NK-92 (cell line): ENCODE results near the gene GLT8D2.

Source experiments
- DNase-seq: peaks from one replicate; lab custom pipeline; 2025; ENCODE audit not compliant: unreplicated experiment; lab: John Stamatoyannopoulos, UW

The GLT8D2 gene

DNA sequence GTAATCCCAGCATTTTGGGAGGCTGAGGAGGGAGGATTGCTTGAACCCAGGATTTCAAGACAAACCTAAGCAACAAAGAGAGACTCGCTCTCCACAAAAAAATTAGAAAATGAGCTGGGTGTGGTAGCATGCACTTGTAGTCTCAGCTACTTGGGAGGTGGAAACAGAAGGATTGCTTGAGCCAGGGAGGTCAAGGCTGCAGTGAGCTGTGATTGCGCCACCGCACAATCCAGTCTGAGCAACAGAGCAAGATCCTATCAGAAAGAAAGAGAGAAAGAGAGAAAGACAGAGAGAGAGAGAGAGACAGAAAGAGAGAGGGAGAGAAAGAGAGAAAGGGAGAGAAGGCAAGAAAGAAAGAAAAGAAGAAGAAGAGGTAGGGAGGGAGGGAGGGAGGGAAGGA, 47.3 kb downstream of the GLT8D2 start:
- no peak for DNase-seq

DNA sequence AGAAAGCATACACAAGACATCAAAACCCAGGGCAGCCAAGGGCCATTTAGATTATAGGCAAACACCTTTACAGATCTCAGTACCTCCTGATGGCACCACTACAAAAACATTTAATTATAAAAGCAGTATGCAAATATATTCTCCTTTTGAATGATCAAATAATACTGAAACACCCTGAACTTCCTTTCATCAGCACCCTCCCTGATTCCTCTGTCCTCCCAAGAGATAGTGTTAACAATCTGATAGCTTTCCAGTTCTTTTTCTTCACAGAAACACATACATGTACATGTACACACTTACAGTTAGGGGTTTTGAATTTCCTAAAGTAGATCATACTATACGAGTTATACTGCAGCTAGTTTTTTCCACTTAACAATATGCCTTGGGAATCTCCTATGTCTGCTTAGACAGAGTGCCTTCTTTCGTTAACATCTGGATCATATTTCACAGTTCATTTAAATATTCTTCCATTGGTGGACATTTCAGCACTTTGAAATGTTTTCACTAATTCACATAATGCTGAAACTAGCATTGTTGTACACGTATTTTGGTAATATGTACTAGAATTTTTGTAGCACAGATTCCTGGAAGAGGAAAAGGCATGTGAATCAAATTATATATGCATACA, 49.1 kb downstream of the GLT8D2 start:
- no peak for DNase-seq

DNA sequence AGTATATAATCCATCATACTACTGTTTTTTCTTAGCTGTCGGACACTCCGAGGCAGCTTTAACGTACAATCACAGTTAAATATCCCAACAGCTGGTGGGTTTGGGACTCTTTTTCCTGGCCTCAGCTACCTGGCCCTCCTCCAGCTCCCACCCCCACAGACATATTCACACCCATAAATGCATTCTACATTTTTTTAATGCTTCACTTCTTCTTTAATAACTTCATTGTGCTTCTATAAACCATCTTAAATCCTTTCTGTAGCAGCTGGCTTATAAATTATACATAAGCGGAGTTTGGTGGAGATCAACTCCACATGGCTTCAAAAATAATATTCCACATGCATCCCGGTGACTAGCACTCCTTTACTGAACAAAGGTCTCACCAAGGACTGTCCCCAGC, 51.0 kb downstream of the GLT8D2 start:
- no peak for DNase-seq

GRCh38 chr12:103997286-103997900, 52.6 kb downstream of the GLT8D2 start:
- DNase-seq: no peak

- DNase-seq: no peak
Measured at GRCh38 chr12:103996595-103996994, 53.4 kb downstream of the GLT8D2 start.

DNA sequence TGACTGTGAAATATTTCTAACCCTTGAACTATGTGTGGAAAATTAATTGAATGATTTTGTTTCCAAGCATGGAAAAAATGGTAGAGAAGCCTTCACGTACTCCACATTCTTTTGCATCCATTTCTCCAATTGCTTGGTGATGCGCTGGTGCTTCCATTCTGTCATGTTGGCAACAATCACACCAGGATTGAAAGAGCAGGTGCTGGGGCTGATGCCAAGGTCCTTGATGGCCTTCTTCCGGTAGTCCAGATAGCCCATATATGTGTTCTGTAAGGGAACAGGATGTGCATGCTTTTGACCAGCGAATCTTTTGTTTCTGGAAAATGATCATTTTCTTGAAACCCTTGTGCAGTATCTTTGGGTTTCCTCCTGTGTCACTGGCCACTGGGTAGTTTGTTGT, 55.8 kb downstream of the GLT8D2 start:
- DNase-seq: no peak

GRCh38 chr12:103986829-103987228, 63.2 kb downstream of the GLT8D2 start:
- DNase-seq: no peak

GRCh38 chr12:103978384-103978982, 71.5 kb downstream of the GLT8D2 start:
- no peak for DNase-seq

GRCh38 chr12:103975368-103975767, 74.6 kb downstream of the GLT8D2 start:
- no peak for DNase-seq

DNA sequence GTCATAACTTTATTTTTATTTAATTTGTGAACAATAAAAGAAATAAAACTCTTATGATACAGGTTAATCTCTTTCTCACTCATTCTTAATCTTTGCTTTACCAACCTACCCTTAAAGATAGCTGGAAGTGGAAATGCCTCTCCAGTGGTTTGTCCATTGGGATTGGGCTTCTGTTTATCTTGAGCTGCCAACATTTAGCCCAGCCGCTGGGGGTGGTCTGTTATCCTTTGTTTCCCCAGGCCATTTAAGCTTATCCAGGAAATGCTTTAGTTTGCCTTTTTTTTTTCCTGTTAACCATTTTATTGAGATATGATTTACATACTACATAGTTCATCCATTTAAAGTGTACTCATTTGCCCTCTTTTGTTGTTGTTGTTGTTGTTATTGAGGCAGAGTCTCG, 76.1 kb downstream of the GLT8D2 start:
- DNase-seq: no peak

- no peak for DNase-seq
Measured at GRCh38 chr12:103969391-103969790, 80.6 kb downstream of the GLT8D2 start.

GRCh38 chr12:103966736-103967135, 83.3 kb downstream of the GLT8D2 start:
- DNase-seq: no peak

DNA sequence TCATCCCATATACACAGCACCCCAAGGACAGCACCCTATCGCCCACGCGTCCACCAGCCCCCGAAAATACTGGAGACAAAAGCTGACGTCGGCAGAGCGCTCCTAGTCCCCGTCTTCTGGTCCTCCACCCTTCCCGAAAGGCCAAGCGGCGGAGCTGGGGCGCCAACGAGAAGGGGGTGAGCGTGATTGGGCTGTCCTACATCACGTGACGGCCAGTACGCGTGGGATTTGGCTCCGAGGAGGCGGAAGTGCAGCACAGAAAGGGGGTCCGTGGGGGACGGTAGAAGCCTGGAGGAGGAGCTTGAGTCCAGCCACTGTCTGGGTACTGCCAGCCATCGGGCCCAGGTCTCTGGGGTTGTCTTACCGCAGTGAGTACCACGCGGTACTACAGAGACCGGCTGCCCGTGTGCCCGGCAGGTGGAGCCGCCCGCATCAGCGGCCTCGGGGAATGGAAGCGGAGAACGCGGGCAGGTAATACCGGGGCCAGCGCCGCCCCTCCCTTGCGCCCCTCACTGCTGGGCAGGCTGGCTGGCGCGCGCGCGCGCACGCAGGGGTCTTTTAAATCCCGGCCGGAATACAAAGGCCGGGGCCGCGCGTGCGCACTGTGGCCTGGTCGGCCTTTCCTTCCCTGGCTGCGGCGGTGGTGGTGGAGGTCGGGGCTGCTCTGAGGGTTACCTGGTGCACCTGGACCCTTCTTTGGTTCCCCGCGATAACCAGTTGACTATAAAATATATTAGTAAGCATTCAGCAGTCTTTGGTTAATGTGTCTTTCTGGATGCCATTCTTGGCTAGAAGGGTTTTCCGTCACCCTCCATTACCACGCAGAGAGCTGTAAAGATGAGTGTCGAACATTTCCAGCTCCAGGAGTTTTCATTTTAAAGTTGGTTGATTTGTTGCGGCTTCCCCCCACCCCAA, 84.1 kb downstream of the GLT8D2 start, which contains the start of gene TDG:
TDG (plus strand) TSS at position 283 of the 915 bp plus-strand sequence; CDS start at position 449, 166 bp downstream.
- peak; percentile 90 for DNase-seq

GRCh38 chr12:103965255-103965589, 84.8 kb downstream of the GLT8D2 start:
- no peak for DNase-seq

- DNase-seq: no peak
Measured at GRCh38 chr12:103964805-103965204, 85.2 kb downstream of the GLT8D2 start.

GRCh38 chr12:103962493-103962892, 87.5 kb downstream of the GLT8D2 start:
- DNase-seq: no peak

GRCh38 chr12:103960616-103961227, 89.3 kb downstream of the GLT8D2 start:
- no peak for DNase-seq

- DNase-seq: no peak
Measured at GRCh38 chr12:103958621-103959020, 91.4 kb downstream of the GLT8D2 start.

DNA sequence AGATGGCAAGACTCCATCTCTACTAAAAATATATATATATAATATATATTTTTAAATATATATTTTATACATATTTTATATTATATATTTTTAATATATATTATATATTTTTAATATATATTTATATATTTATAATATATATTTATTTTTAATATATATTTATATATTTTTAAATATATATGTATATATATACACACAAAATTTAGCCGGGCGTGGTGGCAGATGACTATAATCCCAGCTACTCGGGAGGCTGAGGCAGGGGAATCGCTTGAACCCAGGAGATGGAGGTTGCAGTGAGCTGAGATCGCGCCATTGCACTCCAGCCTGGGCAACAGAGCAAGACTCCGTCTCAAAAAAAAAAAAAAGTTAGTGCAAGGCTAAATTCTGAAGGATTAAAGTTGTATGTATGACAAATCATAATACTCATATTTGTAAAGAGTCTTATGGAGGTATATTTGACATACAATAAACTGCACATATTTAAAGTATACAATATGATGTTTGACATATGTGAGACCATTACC, 92.1 kb downstream of the GLT8D2 start:
- DNase-seq: no peak

DNA sequence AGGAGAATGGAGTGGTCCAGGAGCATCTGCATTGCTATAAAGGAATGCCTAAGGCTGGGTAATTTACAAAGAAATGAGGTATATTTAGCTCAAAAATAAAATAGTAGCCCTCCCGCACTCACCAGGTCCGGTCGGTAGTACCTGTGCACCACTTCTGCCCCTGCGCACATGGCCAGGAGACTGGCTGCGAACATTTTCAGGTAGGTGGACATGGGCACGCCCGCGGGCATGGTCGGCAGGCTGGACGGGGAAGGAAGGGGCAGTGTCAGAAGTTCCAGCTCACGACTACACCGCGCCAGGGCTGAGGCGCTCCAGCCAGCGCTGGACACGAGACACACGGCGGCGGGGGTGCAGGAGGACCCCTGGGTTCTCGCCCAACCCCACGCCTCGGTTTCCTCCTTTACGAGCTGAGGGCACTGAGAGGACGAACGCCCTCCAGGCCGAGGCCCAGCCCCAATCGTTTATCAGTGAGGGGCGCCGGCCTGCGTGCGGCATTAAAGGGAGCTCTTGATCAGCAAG, 93.4 kb downstream of the GLT8D2 start:
- DNase-seq: no peak
